ENCODE data around the gene SIL1. TPM values are rescaled to one million over a fixed set of nuclear protein-coding genes. Genes with fewer than 3 reads are reported as not detected.

Gene SIL1
- total and polyA plus RNA-seq, 2 donors (not counting 3 experiments of a cell fraction or from before 2014, with no cell fraction given) = 47.6 to 67.2 TPM

DNA sequence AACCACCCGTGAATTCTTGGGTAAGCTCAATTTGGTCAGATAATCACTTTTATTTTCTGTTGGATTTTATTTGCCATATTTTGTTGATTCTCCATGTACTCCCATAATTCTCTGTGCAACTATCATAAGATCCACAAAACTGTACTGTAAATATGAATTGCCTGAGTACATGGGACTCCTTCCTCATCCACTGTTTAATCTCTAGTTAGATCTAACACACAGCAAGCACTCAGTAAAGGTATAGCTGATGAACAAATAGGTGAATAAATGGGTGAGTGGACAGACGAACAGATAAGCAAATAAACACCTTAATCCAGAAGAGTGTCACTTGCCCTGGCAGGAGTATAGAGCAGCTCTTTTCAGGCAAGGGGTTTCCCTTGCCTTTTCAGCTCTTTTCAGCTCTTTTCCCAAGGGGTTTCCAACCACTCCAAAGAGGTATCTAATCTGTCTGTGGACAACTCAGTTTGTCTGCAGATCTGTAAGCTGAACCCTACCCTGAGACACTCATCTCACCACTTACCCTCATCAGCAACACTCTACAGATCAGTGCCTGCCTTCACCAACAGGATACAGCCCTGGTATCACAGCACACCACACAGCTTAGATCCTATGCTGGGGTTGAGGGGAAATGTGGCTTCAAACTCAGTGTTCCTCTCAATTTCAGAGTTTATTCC lies 51.2 kb downstream of the SIL1 start:
- ChIA-PET CTCF (interaction anchor here (1.0 to 1.6 kb wide), 5 partner anchors 15 to 104 kb away, joined by 3 to 5 read pairs (median 3); no protein-coding TSS in a partner anchor), POLR2A (no interaction called here)
- dilution Hi-C loops (cut with MboI; ENCODE audit: extremely low pct_ligation_motif_present, low sequenced_read_pairs) = no loop called here
- TF ChIP-seq MAX (IDR thresholded peaks at IDR 0.05; ENCODE audit: insufficient read depth, insufficient read length) (no peak), POLR2AphosphoS5 (IDR thresholded peaks at IDR 0.05; ENCODE audit: insufficient read depth, low read depth, low read length) (no peak), EZH2 (IDR thresholded peaks at IDR 0.05; ENCODE audit: borderline replicate concordance, low read depth, low read length, severe bottlenecking) (no peak), CTCF (IDR thresholded peaks at IDR 0.05; ENCODE audit: extremely low read depth in 1 of 2, insufficient read depth in 1 of 2, low read depth in 1 of 2, low read length in 2 of 2) (no peak), POLR2A (IDR thresholded peaks at IDR 0.05; ENCODE audit: low read depth, low read length) (no peak), MYC (IDR thresholded peaks at IDR 0.05; ENCODE audit: low read depth, low read length) (no peak), GATA2 (IDR thresholded peaks at IDR 0.05; ENCODE audit: insufficient read depth, insufficient read length, low read depth, low read length) (no peak)
- H3K9me1 ChIP-seq (replicated peaks; ENCODE audit: control insufficient read depth, extremely low read depth, insufficient read depth, low read length) = no peaks in the 10 kb centered on the region
- H3K27me3 ChIP-seq (ENCODE audit: control insufficient read depth in 2 of 2, insufficient read depth in 2 of 2, low read length in 2 of 2) = no peaks in the 10 kb centered on the region
- DNase-seq (ENCODE audit: low read depth, low spot score) (no peak), FAIRE-seq (peak; percentile 43)
- H3K36me3 ChIP-seq (ENCODE audit: control insufficient read depth in 2 of 2, extremely low read depth in 1 of 2, insufficient read depth in 2 of 2, low read length in 2 of 2) = no peaks in the 10 kb centered on the region
- H3K4me3 ChIP-seq (replicated peaks in 1 of 3; ENCODE audit: insufficient read depth in 1 of 3, low read depth in 1 of 3, low read length in 3 of 3) = no peak overlapping the region
- no TSS peak for BruUV-seq (replicated peaks)
- no peak overlapping the region for H2AFZ ChIP-seq (ENCODE audit: low read depth, low read length)
- H3K9ac ChIP-seq (replicated peaks; ENCODE audit: extremely low read depth, insufficient read depth, low read length) = no peak overlapping the region
- no peaks in the 10 kb centered on the region for H4K20me1 ChIP-seq (replicated peaks; ENCODE audit: control insufficient read depth, extremely low read depth, insufficient read depth, low read length)
- peaks cover 1% of the 10 kb centered on the region for H3K4me1 ChIP-seq (ENCODE audit: control insufficient read depth, extremely low read depth, insufficient read depth, low read length)
- intact Hi-C loops (cut with micrococcal nuclease) = no loop called here
- no peak overlapping the region for H3K27ac ChIP-seq (ENCODE audit: insufficient read depth, low read depth, low read length)
- no peaks in the 10 kb centered on the region for H3K79me2 ChIP-seq (ENCODE audit: control insufficient read depth, insufficient read depth, low read length)
- no peak overlapping the region for H3K4me2 ChIP-seq (ENCODE audit: insufficient read depth, low read length)
- no peaks in the 10 kb centered on the region for H3K9me3 ChIP-seq (replicated peaks; ENCODE audit: control insufficient read depth, insufficient read depth, low read length)
